Mesodermal cell (in vitro differentiated cells): ENCODE measurements around the gene OSBPL10.

Source experiments
- H3K27ac ChIP-seq: 2 replicates; pipeline ENCODE4 v1.7.0; 2013; ENCODE audit warnings: mild to moderate bottlenecking, low read depth, low read length, moderate library complexity; ENCODE audit not compliant: severe bottlenecking
- H3K36me3 ChIP-seq: 2 replicates; pipeline ENCODE4 v1.7.1; 2013; ENCODE audit warnings: mild to moderate bottlenecking, low read length, moderate library complexity; ENCODE audit not compliant: control insufficient read depth, insufficient read depth
- H3K4me1 ChIP-seq: one replicate; pipeline ENCODE4 v1.7.1; 2013; ENCODE audit warnings: mild to moderate bottlenecking, low read length; ENCODE audit not compliant: insufficient read depth, control insufficient read depth, poor library complexity, severe bottlenecking
- H3K4me3 ChIP-seq: 2 replicates; pipeline ENCODE4 v1.7.0; 2013; ENCODE audit warnings: low read length, control low read depth, mild to moderate bottlenecking; ENCODE audit not compliant: insufficient read depth, poor library complexity, severe bottlenecking; ENCODE audit errors: extremely low read depth
- H3K9me3 ChIP-seq: 2 replicates; pipeline ENCODE4 v1.7.1; 2013; ENCODE audit warnings: mild to moderate bottlenecking, low read length, moderate library complexity; ENCODE audit not compliant: control insufficient read depth
- WGBS, 2 experiments: methylation state at CpG; one replicate each; pipeline ENCODE4 v1.1.5; 2013; ENCODE audit warnings: missing lambda C conversion rate in 2 of 2; ENCODE audit not compliant: insufficient coverage in 2 of 2; 5-methylcytosine and 5-hydroxymethylcytosine counted together

The OSBPL10 gene

GRCh38 chr3:31945738-31946052 is 35.4 kb downstream of the OSBPL10 start:
- H3K36me3 ChIP-seq: no peaks in the 10 kb centered on the region
- H3K9me3 ChIP-seq: peaks cover 10% of the 10 kb centered on the region
- peaks cover 5% of the 10 kb centered on the region for H3K4me1 ChIP-seq
- no peak overlapping the region for H3K27ac ChIP-seq
- no peak overlapping the region for H3K4me3 ChIP-seq
- WGBS, 2 experiments: 88 to 93% methylated on average over 2 to 3 of the region's 3 CpGs

GRCh38 chr3:31943041-31943440 is 38.0 kb downstream of the OSBPL10 start:
- Histone ChIP-seq H3K9me3 (no peaks in the 10 kb centered on the region), H3K27ac (no peak overlapping the region), H3K4me1 (peaks cover 5% of the 10 kb centered on the region), H3K4me3 (no peak overlapping the region), H3K36me3 (no peaks in the 10 kb centered on the region)

- WGBS, 2 experiments: no CpG with 5 or more reads among the region's 2 CpGs
- no peaks in the 10 kb centered on the region for H3K36me3 ChIP-seq
- peaks cover 5% of the 10 kb centered on the region for H3K4me1 ChIP-seq
- H3K9me3 ChIP-seq: peaks cover under 1% of the 10 kb centered on the region
- no peak overlapping the region for H3K27ac ChIP-seq
- H3K4me3 ChIP-seq: no peak overlapping the region
These were observed 38.6 kb downstream of the OSBPL10 start for GRCh38 chr3:31942446-31942845.

- WGBS, 2 experiments: 81 to 84% methylated on average over 4 of the region's 4 CpGs
- peaks cover 12% of the 10 kb centered on the region for H3K4me1 ChIP-seq
- H3K27ac ChIP-seq: no peak overlapping the region
These were observed 43.8 kb downstream of the OSBPL10 start for GRCh38 chr3:31937225-31937624.

GRCh38 chr3:31936420-31937060 is 44.5 kb downstream of the OSBPL10 start:
- whole genome bisulfite sequencing, 2 experiments: 83% methylated on average over 1 of the region's 1 CpG; no CpG with 5 or more reads in 1 of the 2 experiments
- H3K27ac ChIP-seq: no peak overlapping the region

More at GRCh38 chr3:31937225-31937624, 43.8 kb downstream of the OSBPL10 start:
- Histone ChIP-seq H3K36me3 (no peaks in the 10 kb centered on the region), H3K4me3 (no peak overlapping the region), H3K9me3 (peaks cover 4% of the 10 kb centered on the region)

GRCh38 chr3:31934866-31935265 is 46.2 kb downstream of the OSBPL10 start:
- Histone ChIP-seq H3K4me1 (peaks cover 10% of the 10 kb centered on the region), H3K4me3 (no peak overlapping the region), H3K9me3 (peaks cover 4% of the 10 kb centered on the region), H3K36me3 (no peaks in the 10 kb centered on the region), H3K27ac (peak overlapping the region; percentile 37)
- 100% methylated on average over 1 of the region's 3 CpGs; no CpG with 5 or more reads in 1 of the 2 experiments for WGBS, 2 experiments

More at GRCh38 chr3:31936420-31937060, 44.5 kb downstream of the OSBPL10 start:
- Histone ChIP-seq H3K4me1 (peaks cover 10% of the 10 kb centered on the region), H3K36me3 (no peaks in the 10 kb centered on the region), H3K9me3 (peaks cover 4% of the 10 kb centered on the region), H3K4me3 (no peak overlapping the region)

GRCh38 chr3:31934018-31934417 is 47.0 kb downstream of the OSBPL10 start:
- WGBS, 2 experiments: no CpG with 5 or more reads among the region's 1 CpG

GRCh38 chr3:31932990-31933389 is 48.1 kb downstream of the OSBPL10 start:
- H3K36me3 ChIP-seq: no peaks in the 10 kb centered on the region
- H3K4me3 ChIP-seq: no peak overlapping the region
- peaks cover 4% of the 10 kb centered on the region for H3K9me3 ChIP-seq
- H3K27ac ChIP-seq: no peak overlapping the region
- H3K4me1 ChIP-seq: peaks cover 10% of the 10 kb centered on the region
- WGBS, 2 experiments: 86 to 89% methylated on average over 1 to 3 of the region's 3 CpGs

More at GRCh38 chr3:31934018-31934417, 47.0 kb downstream of the OSBPL10 start:
- no peak overlapping the region for H3K4me3 ChIP-seq
- H3K9me3 ChIP-seq: peaks cover 4% of the 10 kb centered on the region
- H3K36me3 ChIP-seq: no peaks in the 10 kb centered on the region
- no peak overlapping the region for H3K27ac ChIP-seq
- peaks cover 10% of the 10 kb centered on the region for H3K4me1 ChIP-seq

GRCh38 chr3:31929826-31930502 is 51.1 kb downstream of the OSBPL10 start:
- H3K4me1 ChIP-seq: peaks cover 8% of the 10 kb centered on the region
- no peaks in the 10 kb centered on the region for H3K9me3 ChIP-seq
- WGBS, 2 experiments: 83% methylated on average over 1 of the region's 4 CpGs; no CpG with 5 or more reads in 1 of the 2 experiments
- H3K4me3 ChIP-seq: no peak overlapping the region
- H3K27ac ChIP-seq: no peak overlapping the region
- H3K36me3 ChIP-seq: no peaks in the 10 kb centered on the region

GRCh38 chr3:31927811-31928210 is 53.3 kb downstream of the OSBPL10 start:
- no peak overlapping the region for H3K27ac ChIP-seq
- no peaks in the 10 kb centered on the region for H3K36me3 ChIP-seq
- H3K9me3 ChIP-seq: no peaks in the 10 kb centered on the region
- no peak overlapping the region for H3K4me3 ChIP-seq
- no peaks in the 10 kb centered on the region for H3K4me1 ChIP-seq
- WGBS, 2 experiments: 86 to 100% methylated on average over 1 to 2 of the region's 6 CpGs

GRCh38 chr3:31926543-31926942 is 54.5 kb downstream of the OSBPL10 start:
- H3K4me3 ChIP-seq: no peak overlapping the region
- H3K27ac ChIP-seq: no peak overlapping the region
- no peaks in the 10 kb centered on the region for H3K4me1 ChIP-seq
- no peaks in the 10 kb centered on the region for H3K9me3 ChIP-seq
- WGBS, 2 experiments: 100% methylated on average over 1 to 2 of the region's 4 CpGs
- no peaks in the 10 kb centered on the region for H3K36me3 ChIP-seq
